A549 (cell line): ENCODE data around the gene PLSCR2. TPM values are rescaled to one million over a fixed set of nuclear protein-coding genes. Genes with fewer than 3 reads are reported as not detected.

Source experiments
- ATAC-seq, 2 experiments: fragments of 200-7000 bp in 1 of 2; fragments of >200 bp in 1 of 2; cut with Nextera tagmentation in 1 of 2; cut with Tn5 transposase in 1 of 2; 3 replicates each; pipeline versions ENCODE4 v1.8.0 to v1.9.1; 2018 to 2020; ENCODE audit warnings: mild to moderate bottlenecking in 1 of 2, moderate library complexity in 1 of 2
- CTCF ChIA-PET: fragments of 300-600 bp; sonication (Branson Sonifier 250); formaldehyde crosslinking; extraction: SDS; loops from one replicate; lab custom pipeline; 2021; ENCODE audit warnings: antibody characterized with exemption, inconsistent platforms; lab: Yijun Ruan, JAX
- POLR2A ChIA-PET: fragments of 350-600 bp; formaldehyde crosslinking; extraction: SDS; loops from one replicate; lab custom pipeline; 2021; ENCODE audit warnings: antibody characterized with exemption, inconsistent platforms; lab: Yijun Ruan, JAX
- DNase-seq, 2 experiments: peaks; one replicate each; pipeline versions ENCODE4 v3.0.0 to v3.0.0-alpha.2; 2011 to 2016; ENCODE audit warnings: low read depth in 1 of 2, low spot score in 1 of 2
- FAIRE-seq: peaks from 2 replicates; lab custom pipeline; 2011; peaks lifted over from hg19 to GRCh38; lab: Jason Lieb, UNC
- H3K27ac ChIP-seq, 2 experiments: fragments of >200 bp; sonication (Bioruptor Twin); formaldehyde crosslinking; 3 replicates each; pipeline ENCODE4 v1.5.1; 2016 to 2017
- H3K4me1 ChIP-seq: fragments of >200 bp; sonication (Bioruptor Twin); formaldehyde crosslinking; 3 replicates; pipeline ENCODE4 v1.6.1; 2016
- H3K4me2 ChIP-seq: fragments of >200 bp; sonication (Bioruptor Twin); formaldehyde crosslinking; 3 replicates; pipeline ENCODE4 v1.6.1; 2016
- H3K4me3 ChIP-seq: fragments of >200 bp; sonication (Bioruptor Twin); formaldehyde crosslinking; 3 replicates; pipeline ENCODE4 v1.5.1; 2016
- H3K9me3 ChIP-seq: fragments of >200 bp; sonication (Bioruptor Twin); formaldehyde crosslinking; 3 replicates; pipeline ENCODE4 v1.6.1; 2016
- CBX8 ChIP-seq: fragments of 200-600 bp; sonication (generic); IDR thresholded peaks from 2 replicates; pipeline ENCODE4 v1.6.1; 2016
- CEBPB ChIP-seq, 2 experiments: fragments of >200 bp in 1 of 2; sonication (Bioruptor Twin) in 1 of 2; formaldehyde crosslinking in 1 of 2; IDR thresholded peaks; 2 replicates each; pipeline ENCODE4 v1.6.1; 2012 to 2016
- EHF ChIP-seq: fragments of 250-450 bp; sonication (Bioruptor Pico); IDR thresholded peaks from 2 replicates; pipeline ENCODE4 v1.5.0; 2020; ENCODE audit warnings: mild to moderate bottlenecking
- GATA3 ChIP-seq: IDR thresholded peaks from 2 replicates; pipeline ENCODE4 v1.6.1; 2012; ENCODE audit warnings: borderline replicate concordance
- HOXB13 ChIP-seq: fragments of 250-450 bp; sonication (Bioruptor Pico); IDR thresholded peaks from 2 replicates; pipeline ENCODE4 v1.5.0; 2020; ENCODE audit warnings: low read depth, mild to moderate bottlenecking, moderate library complexity
- JUN ChIP-seq, 2 experiments: fragments of >200 bp; sonication (Bioruptor Twin); formaldehyde crosslinking; IDR thresholded peaks; 2 replicates in 1 of 2; 3 replicates in 1 of 2; pipeline ENCODE4 v1.6.1; 2016 to 2017
- KDM1A ChIP-seq: fragments of 200-600 bp; sonication (generic); IDR thresholded peaks from 2 replicates; pipeline ENCODE4 v1.6.1; 2016; ENCODE audit warnings: low read depth, mild to moderate bottlenecking
- PBX3 ChIP-seq: IDR thresholded peaks from 2 replicates; pipeline ENCODE4 v1.6.1; 2012
- POLR2AphosphoS2 ChIP-seq: conservative IDR thresholded peaks from 2 replicates; pipeline ENCODE4 v1.6.1; 2012; ENCODE audit warnings: low read length, improper control_type of control experiment, inconsistent platforms
- RNF2 ChIP-seq: fragments of 200-600 bp; sonication (generic); IDR thresholded peaks from 2 replicates; pipeline ENCODE4 v1.6.1; 2016; ENCODE audit warnings: low read depth, mild to moderate bottlenecking, antibody characterized with exemption, moderate library complexity, borderline replicate concordance
- SMC3 ChIP-seq: fragments of >200 bp; sonication (Bioruptor Twin); formaldehyde crosslinking; IDR thresholded peaks from 3 replicates; pipeline ENCODE4 v1.6.1; 2018; ENCODE audit warnings: inconsistent platforms
- TP53 ChIP-seq: fragments of 250-450 bp; sonication (Bioruptor Pico); IDR thresholded peaks from 2 replicates; pipeline ENCODE4 v1.5.0; 2021; ENCODE audit warnings: mild to moderate bottlenecking, moderate library complexity
- WGBS: methylation state at CpG from one replicate; pipeline ENCODE4 v1.1.6; 2017; ENCODE audit errors: missing lambda C conversion rate; 5-methylcytosine and 5-hydroxymethylcytosine counted together
- polyA plus RNA-seq, 4 experiments: library from polyadenylated mRNA; depleted of rRNA in 3 of 4; stranded (reverse); fragments of >200 nt; fragmentation: RNase III in 1 of 4; extraction: RNeasy Plus Mini Kit Qiagen cat#74134 plus additional on column Dnase treatment in 1 of 4; gene quantifications; 2 replicates in 3 of 4; 3 replicates in 1 of 4; pipeline ENCODE4 v1.2.3, GENCODE V29; 2011 to 2017
- TF ChIP-seq, protein P1 (sequence below): fragments of >200 bp; sonication (Bioruptor Twin); formaldehyde crosslinking; IDR thresholded peaks from 2 replicates; pipeline ENCODE4 v1.6.1; 2016
- TF ChIP-seq, protein P2 (sequence below): fragments of >200 bp; sonication (Bioruptor Twin); formaldehyde crosslinking; IDR thresholded peaks from 3 replicates; pipeline ENCODE4 v1.6.1; 2016
- TF ChIP-seq, protein P3 (sequence below): fragments of 250-450 bp; sonication (Bioruptor Pico); IDR thresholded peaks from 2 replicates; pipeline ENCODE4 v1.5.0; 2020; ENCODE audit warnings: low read depth, mild to moderate bottlenecking, moderate library complexity

Gene PLSCR2
- polyA plus RNA-seq, 2 of the 4 experiments (the other 2 are of a cell fraction): 0.10 TPM; not detected in 1

DNA sequence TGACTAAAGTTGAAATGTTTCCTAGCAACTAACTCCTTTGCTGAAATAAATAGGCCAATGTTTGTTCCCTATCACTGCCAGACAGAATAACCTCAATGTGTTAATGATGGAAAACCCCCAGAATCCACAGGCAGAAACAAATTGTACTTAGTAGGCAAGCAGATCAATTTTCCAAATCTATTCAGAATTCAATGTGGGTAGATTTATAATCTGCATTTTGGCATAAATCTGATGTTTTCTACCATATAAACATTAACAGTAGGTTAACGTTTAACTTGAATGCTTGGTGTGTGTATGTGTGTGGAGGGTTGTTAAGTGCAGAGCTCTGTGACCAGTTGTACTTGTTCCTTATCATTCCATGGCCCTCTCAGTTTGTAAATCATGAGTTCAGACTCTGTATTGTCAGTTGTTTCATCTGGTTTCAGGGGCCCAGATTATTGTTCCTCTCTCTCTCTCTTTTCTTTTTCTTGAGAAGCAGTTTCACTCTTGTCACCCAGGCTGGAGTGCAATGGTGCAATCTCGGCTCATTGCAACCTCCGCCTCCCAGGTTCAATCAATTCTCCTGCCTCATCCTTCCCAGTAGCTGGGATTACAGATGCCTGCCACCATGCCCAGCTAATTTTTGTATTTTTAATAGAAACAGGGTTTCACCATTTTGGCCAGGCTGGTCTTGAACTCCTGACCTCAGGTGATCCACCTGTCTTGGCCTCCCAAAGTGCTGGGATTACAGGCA, 42.2 kb upstream of the PLSCR2 start:
- DNase-seq (no peak), ATAC-seq (no peak), FAIRE-seq (no peak)
- Histone ChIP-seq H3K4me2 (no peak overlapping the region), H3K4me1 (peaks cover 28% of the 10 kb centered on the region), H3K9me3 (no peaks in the 10 kb centered on the region), H3K27ac (no peak overlapping the region), H3K4me3 (no peak overlapping the region)
- CTCF ChIA-PET: interaction anchor here (0.6 kb wide), 1 partner anchor 456 kb away, joined by 3 read pairs; no protein-coding TSS in a partner anchor
- WGBS: 80% methylated on average over 3 of the region's 3 CpGs
- no peak for TF ChIP-seq EHF (CRISPR knock-in tag)
- TF ChIP-seq KDM1A: no peak
- TF ChIP-seq PBX3: no peak
- TF ChIP-seq TP53 (CRISPR knock-in tag): no peak
- no peak for TF ChIP-seq HOXB13
- no peak for TF ChIP-seq SMC3
- TF ChIP-seq, protein P1, sequence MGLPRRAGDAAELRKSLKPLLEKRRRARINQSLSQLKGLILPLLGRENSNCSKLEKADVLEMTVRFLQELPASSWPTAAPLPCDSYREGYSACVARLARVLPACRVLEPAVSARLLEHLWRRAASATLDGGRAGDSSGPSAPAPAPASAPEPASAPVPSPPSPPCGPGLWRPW: no peak
- TF ChIP-seq, protein P2, sequence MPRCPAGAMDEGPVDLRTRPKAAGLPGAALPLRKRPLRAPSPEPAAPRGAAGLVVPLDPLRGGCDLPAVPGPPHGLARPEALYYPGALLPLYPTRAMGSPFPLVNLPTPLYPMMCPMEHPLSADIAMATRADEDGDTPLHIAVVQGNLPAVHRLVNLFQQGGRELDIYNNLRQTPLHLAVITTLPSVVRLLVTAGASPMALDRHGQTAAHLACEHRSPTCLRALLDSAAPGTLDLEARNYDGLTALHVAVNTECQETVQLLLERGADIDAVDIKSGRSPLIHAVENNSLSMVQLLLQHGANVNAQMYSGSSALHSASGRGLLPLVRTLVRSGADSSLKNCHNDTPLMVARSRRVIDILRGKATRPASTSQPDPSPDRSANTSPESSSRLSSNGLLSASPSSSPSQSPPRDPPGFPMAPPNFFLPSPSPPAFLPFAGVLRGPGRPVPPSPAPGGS: no peak
- TF ChIP-seq CBX8: no peak
- TF ChIP-seq JUN (IDR thresholded peaks at IDR 0.05): no peak
- POLR2A ChIA-PET: interaction anchor here (0.7 kb wide), 1 partner anchor 33 kb away, joined by 3 read pairs; the partner anchor contains the start of gene PLSCR1

- FAIRE-seq (no peak), DNase-seq (no peak), ATAC-seq (no peak)
- H3K27ac ChIP-seq: peak overlapping the region; percentile 61 to 85
- WGBS: 96% methylated on average over 1 of the region's 1 CpG
- H3K4me1 ChIP-seq: peaks cover 58% of the 10 kb centered on the region
- H3K9me3 ChIP-seq: no peaks in the 10 kb centered on the region
- POLR2A ChIA-PET: interaction anchor here (1.1 to 1.7 kb wide), 3 partner anchors 36 to 38 kb away, joined by 3 to 13 read pairs (median 5); partner anchors contain the start of gene PLSCR2
- H3K4me3 ChIP-seq: no peak overlapping the region
- CTCF ChIA-PET: interaction anchor here (0.6 kb wide), 1 partner anchor 42 kb away, joined by 3 read pairs; no protein-coding TSS in a partner anchor
- TF ChIP-seq RNF2: no peak
- TF ChIP-seq CEBPB (IDR thresholded peaks at IDR 0.05): no peak
- TF ChIP-seq JUN (IDR thresholded peaks at IDR 0.05): no peak
- no peak for TF ChIP-seq POLR2AphosphoS2
- no peak for TF ChIP-seq GATA3
- TF ChIP-seq, all 56 proteins: peak for 0
- H3K4me2 ChIP-seq: peak overlapping the region; percentile 61
These were observed 38.2 kb upstream of the PLSCR2 start for GRCh38 chr3:146507331-146508120.

GRCh38 chr3:146505516-146505915, 36.2 kb upstream of the PLSCR2 start:
- ChIA-PET POLR2A (interaction anchor here (1.3 to 2.0 kb wide), 2 partner anchors 36 to 38 kb away, joined by 4 to 14 read pairs; partner anchors contain the start of genes PLSCR1 and PLSCR2), CTCF (interaction anchor here (0.9 to 1.0 kb wide), 2 partner anchors 283 to 316 kb away, joined by 3 read pairs; no protein-coding TSS in a partner anchor)
- Histone ChIP-seq H3K4me3 (no peak overlapping the region), H3K9me3 (no peaks in the 10 kb centered on the region), H3K27ac (peak overlapping the region; percentile 53 to 61; a peak in 2 of 6 replicates), H3K4me1 (peaks cover 52% of the 10 kb centered on the region), H3K4me2 (peak overlapping the region; percentile 61; the same call in 2 of the 3 replicates)
- WGBS: 83% methylated on average over 1 of the region's 1 CpG
- FAIRE-seq: no peak
- DNase-seq: no peak
- 0 out of 4 replicates have a peak, but pooled peaks of 1 of the 2 experiments have one; percentile 13 for TF ChIP-seq CEBPB (IDR thresholded peaks at IDR 0.05)
- TF ChIP-seq, protein P3, sequence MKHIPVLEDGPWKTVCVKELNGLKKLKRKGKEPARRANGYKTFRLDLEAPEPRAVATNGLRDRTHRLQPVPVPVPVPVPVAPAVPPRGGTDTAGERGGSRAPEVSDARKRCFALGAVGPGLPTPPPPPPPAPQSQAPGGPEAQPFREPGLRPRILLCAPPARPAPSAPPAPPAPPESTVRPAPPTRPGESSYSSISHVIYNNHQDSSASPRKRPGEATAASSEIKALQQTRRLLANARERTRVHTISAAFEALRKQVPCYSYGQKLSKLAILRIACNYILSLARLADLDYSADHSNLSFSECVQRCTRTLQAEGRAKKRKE (CRISPR knock-in tag): no peak
- no peak for ATAC-seq
